GM12878 (cell line): ENCODE results near the gene VIPR2. TPM values are rescaled to one million over a fixed set of nuclear protein-coding genes. Genes with fewer than 3 reads are reported as not detected.

ENCODE experiments used
- ATAC-seq: fragments of 200-7000 bp; cut with Tn5 transposase; 3 replicates; pipeline ENCODE4 v1.9.1; 2020; ENCODE audit warnings: mild to moderate bottlenecking, moderate library complexity
- BruUV-seq: library from RNA; stranded (reverse); fragments of 400-500 nt; replicated peaks from 2 replicates; lab custom pipeline; 2021; lab: Mats Ljungman, UMichigan
- CTCF ChIA-PET: fragments of 300-600 bp; sonication (Branson Sonifier 250); formaldehyde crosslinking; extraction: SDS; loops from one replicate; lab custom pipeline; 2021; ENCODE audit warnings: inconsistent platforms; lab: Yijun Ruan, JAX
- POLR2A ChIA-PET: fragments of 350-600 bp; formaldehyde crosslinking; extraction: SDS; loops from one replicate; lab custom pipeline; 2021; ENCODE audit warnings: inconsistent platforms; lab: Charles Lee
- RAD21 ChIA-PET: fragments of 300-600 bp; sonication (Branson Sonifier 250); formaldehyde crosslinking; loops from one replicate; lab custom pipeline; 2023; ENCODE audit warnings: antibody characterized with exemption; ENCODE audit not compliant: unreplicated experiment; lab: Charles Lee
- SMC1A ChIA-PET: fragments of 300-600 bp; sonication (Branson Sonifier 250); formaldehyde crosslinking; loops from one replicate; lab custom pipeline; 2023; ENCODE audit not compliant: unreplicated experiment, uncharacterized antibody; lab: Charles Lee
- DNase-seq: peaks from one replicate; pipeline ENCODE4 v3.0.0-alpha.2; 2011; ENCODE audit warnings: low read depth, low spot score
- FAIRE-seq: peaks from 3 replicates; lab custom pipeline; 2011; peaks lifted over from hg19 to GRCh38; lab: Jason Lieb, UNC
- H2AFZ ChIP-seq: 2 replicates; pipeline ENCODE4 v1.6.0; 2011; ENCODE audit warnings: low read depth, low read length, control low read depth; ENCODE audit not compliant: control insufficient read depth
- H3K27ac ChIP-seq: 2 replicates; pipeline ENCODE4 v1.5.1; 2011; ENCODE audit warnings: control low read depth; ENCODE audit not compliant: control insufficient read depth, insufficient read depth
- H3K27me3 ChIP-seq, 2 experiments: replicated peaks in 1 of 2; 2 replicates each; pipeline versions ENCODE4 v1.6.0 to v1.6.1; 2011; ENCODE audit warnings: low read length in 1 of 2; ENCODE audit not compliant: control insufficient read depth in 2 of 2, insufficient read depth in 2 of 2
- H3K36me3 ChIP-seq, 2 experiments: 2 replicates each; pipeline ENCODE4 v1.5.1; 2011; ENCODE audit warnings: low read length in 1 of 2; ENCODE audit not compliant: control insufficient read depth in 2 of 2, insufficient read depth in 2 of 2
- H3K4me1 ChIP-seq: 2 replicates; pipeline ENCODE4 v1.6.1; 2011; ENCODE audit warnings: mild to moderate bottlenecking, low read length, moderate library complexity, mixed read lengths; ENCODE audit not compliant: control insufficient read depth, insufficient read depth
- H3K4me2 ChIP-seq: 2 replicates; pipeline ENCODE4 v1.6.0; 2011; ENCODE audit warnings: control low read depth; ENCODE audit not compliant: control insufficient read depth, insufficient read depth
- H3K4me3 ChIP-seq: fragments of 200-600 bp; sonication (generic); 2 replicates; pipeline ENCODE4 v1.5.1; 2016
- H3K79me2 ChIP-seq: 2 replicates; pipeline ENCODE4 v1.6.0; 2011; ENCODE audit warnings: low read length; ENCODE audit not compliant: control insufficient read depth, insufficient read depth
- H3K9ac ChIP-seq: 2 replicates; pipeline ENCODE4 v1.8.0; 2011; ENCODE audit warnings: low read length, control low read depth, mixed read lengths; ENCODE audit not compliant: control insufficient read depth, insufficient read depth
- H3K9me3 ChIP-seq: replicated peaks from 3 replicates; pipeline ENCODE4 v1.5.1; 2011; ENCODE audit warnings: mild to moderate bottlenecking, low read length; ENCODE audit not compliant: control insufficient read depth, insufficient read depth
- H4K20me1 ChIP-seq: 2 replicates; pipeline ENCODE4 v1.6.0; 2011; ENCODE audit not compliant: control insufficient read depth, insufficient read depth
- CEBPZ ChIP-seq: fragments of 150-350 bp; IDR thresholded peaks from 2 replicates; pipeline ENCODE4 v1.6.1; 2016; ENCODE audit warnings: low read depth, low read length
- JUNB ChIP-seq: IDR thresholded peaks from 2 replicates; pipeline ENCODE4 v1.6.1; 2016; ENCODE audit warnings: antibody characterized with exemption, mild to moderate bottlenecking
- KAT2A ChIP-seq: conservative IDR thresholded peaks from 2 replicates; pipeline ENCODE4 v1.6.1; 2011; ENCODE audit warnings: low read depth, low read length; ENCODE audit not compliant: control insufficient read depth
- KDM1A ChIP-seq: fragments of 200-600 bp; sonication (generic); IDR thresholded peaks from 2 replicates; pipeline ENCODE4 v1.6.1; 2016; ENCODE audit warnings: borderline replicate concordance
- MTA2 ChIP-seq: fragments of 450-650 bp; IDR thresholded peaks from 2 replicates; pipeline ENCODE4 v1.6.1; 2016; ENCODE audit warnings: low read depth, mild to moderate bottlenecking, moderate library complexity
- MXI1 ChIP-seq: fragments of 150-350 bp; IDR thresholded peaks from 2 replicates; pipeline ENCODE4 v1.6.1; 2011; ENCODE audit warnings: low read depth, mild to moderate bottlenecking, inconsistent platforms, low read length, improper control_type of control experiment
- NFXL1 ChIP-seq: fragments of 450-650 bp; IDR thresholded peaks from 2 replicates; pipeline ENCODE4 v1.6.1; 2017; ENCODE audit warnings: antibody characterized with exemption, mild to moderate bottlenecking, borderline replicate concordance
- PAX5 ChIP-seq: IDR thresholded peaks from 2 replicates; pipeline ENCODE4 v1.6.1; 2011; ENCODE audit warnings: low read depth, low read length, borderline replicate concordance
- PBX3 ChIP-seq: IDR thresholded peaks from 2 replicates; pipeline ENCODE4 v1.6.1; 2011; ENCODE audit warnings: mild to moderate bottlenecking, low read depth, low read length, moderate library complexity; ENCODE audit not compliant: insufficient replicate concordance
- RAD51 ChIP-seq: fragments of 450-650 bp; IDR thresholded peaks from 2 replicates; pipeline ENCODE4 v1.6.1; 2016; ENCODE audit warnings: moderate library complexity, mild to moderate bottlenecking, inconsistent platforms
- RUNX3 ChIP-seq: IDR thresholded peaks from 2 replicates; pipeline ENCODE4 v1.6.1; 2012; ENCODE audit warnings: low read length, inconsistent platforms
- SKIL ChIP-seq: fragments of 450-650 bp; IDR thresholded peaks from 2 replicates; pipeline ENCODE4 v1.6.1; 2017; ENCODE audit warnings: mild to moderate bottlenecking, low read depth, inconsistent platforms; ENCODE audit not compliant: poor library complexity, severe bottlenecking
- YBX1 ChIP-seq: fragments of 450-650 bp; IDR thresholded peaks from 2 replicates; pipeline ENCODE4 v1.6.1; 2016; ENCODE audit warnings: antibody characterized with exemption
- ZBTB4 ChIP-seq: fragments of 450-650 bp; formaldehyde crosslinking; IDR thresholded peaks from 2 replicates; pipeline ENCODE4 v1.4.0; 2022; ENCODE audit warnings: mild to moderate bottlenecking, moderate library complexity
- WGBS: methylation state at CpG from one replicate; pipeline ENCODE4 v1.1.6; 2016; ENCODE audit warnings: low lambda C conversion rate; ENCODE audit not compliant: insufficient replicate concordance, insufficient coverage; ENCODE audit errors: missing lambda C conversion rate; 5-methylcytosine and 5-hydroxymethylcytosine counted together
- in situ Hi-C: fragments of 300-500 bp; cut with MboI; formaldehyde crosslinking; loops from 9 replicates; pipeline ENCODE4 v1.14.3; 2018; ENCODE audit warnings: mixed read lengths
- intact Hi-C: fragments of 100-400 bp; cut with micrococcal nuclease; formaldehyde crosslinking; loops from one replicate; pipeline ENCODE4 v1.14.2; 2022; ENCODE audit not compliant: unreplicated experiment
- polyA plus RNA-seq, 11 experiments: library from polyadenylated mRNA; depleted of rRNA in 4 of 11; unstranded in 6 of 11; stranded (reverse) in 5 of 11; fragments of >200 nt; fragmentation: Nextera tagmentation in 4 of 11; fragmentation: Illumina TruSeq in 1 of 11; extraction: Ambion mirVana in 4 of 11; extraction: Trizol in 1 of 11; gene quantifications; 1 replicate in 1 of 11; 2 replicates in 10 of 11; pipeline versions ENCODE4 v1.2.1 to v1.2.3, GENCODE V29; 2011 to 2016; ENCODE audit warnings: inconsistent platforms in 2 of 11, missing spikeins in 2 of 11, low read depth in 1 of 11
- total RNA-seq, 4 experiments: library from RNA; depleted of rRNA in 3 of 4; stranded (reverse); fragments of >200 nt in 3 of 4; fragmentation: Illumina TruSeq in 1 of 4; extraction: Trizol in 1 of 4; gene quantifications; 2 replicates each; pipeline versions ENCODE4 v1.2.1 to v1.2.3, GENCODE V29; 2013 to 2021

Gene VIPR2
- total and polyA plus RNA-seq, 10 of the 15 experiments (the other 5 are each of a cell fraction or from before 2014, with no cell fraction given): not detected

- H3K4me3 ChIP-seq: no peak overlapping the region
- intact Hi-C loops (no loop called here), in situ Hi-C loops (no loop called here)
- no peaks in the 10 kb centered on the region for H3K36me3 ChIP-seq
- no peaks in the 10 kb centered on the region for H3K79me2 ChIP-seq
- H3K9ac ChIP-seq: no peak overlapping the region
- DNase-seq (no peak), ATAC-seq (no peak), FAIRE-seq (no peak)
- 80% methylated on average over 43 of the region's 47 CpGs for WGBS
- no peaks in the 10 kb centered on the region for H3K4me1 ChIP-seq
- ChIA-PET CTCF (no interaction called here), SMC1A (no interaction called here), POLR2A (no interaction called here), RAD21 (no interaction called here)
- no peak overlapping the region for H3K27ac ChIP-seq
- no peak overlapping the region for H2AFZ ChIP-seq
- no peak overlapping the region for H3K4me2 ChIP-seq
- H3K27me3 ChIP-seq: no peaks in the 10 kb centered on the region
- H3K9me3 ChIP-seq: no peaks in the 10 kb centered on the region; the same call in 2 of the 3 replicates
- no peaks in the 10 kb centered on the region for H4K20me1 ChIP-seq
- no TSS peak for BruUV-seq
- no peak for TF ChIP-seq ZBTB4 (CRISPR knock-in tag)
- no peak for TF ChIP-seq RAD51
- no peak for TF ChIP-seq CEBPZ
- no peak for TF ChIP-seq SKIL
- TF ChIP-seq MXI1: no peak
- no peak for TF ChIP-seq PBX3
- TF ChIP-seq MTA2: no peak
- TF ChIP-seq KAT2A: no peak
- TF ChIP-seq KDM1A: no peak
- TF ChIP-seq NFXL1: no peak
- no peak for TF ChIP-seq RUNX3
- no peak for TF ChIP-seq PAX5
- no peak for TF ChIP-seq YBX1
- no peak for TF ChIP-seq JUNB
These were observed 148.2 kb downstream of the VIPR2 start for GRCh38 chr7:158996214-158997109.
